NCI-H446 treated with DMSO at 0.1 percent for 48 hours (cell line): ENCODE data around the gene SH2D3A.
"Not testable (repeated sequence)": the region's sequence is repeated elsewhere in the genome, so short reads cannot be mapped to it uniquely, and the experiment has no call there.

ENCODE experiments used
- DNase-seq: peaks from one replicate; lab custom pipeline; 2025; lab: John Stamatoyannopoulos, UW

Gene SH2D3A

DNA sequence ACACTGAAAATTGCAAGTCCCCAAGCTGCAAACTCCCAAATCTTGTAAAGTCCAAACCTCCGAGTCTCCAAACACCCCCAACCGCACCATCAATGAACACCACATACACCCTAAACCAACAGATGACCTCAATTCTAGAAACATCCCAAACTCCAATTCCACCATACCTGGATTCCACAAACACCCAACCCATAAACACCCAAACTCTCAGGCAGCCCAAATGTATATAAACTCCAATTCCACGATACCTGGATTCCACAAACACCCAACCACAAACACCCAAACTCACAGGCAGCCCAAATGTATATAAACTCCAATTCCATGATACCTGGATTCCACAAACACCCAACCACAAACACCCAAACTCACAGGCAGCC lies 47.3 kb downstream of the SH2D3A start:
- DNase-seq = no peak

DNA sequence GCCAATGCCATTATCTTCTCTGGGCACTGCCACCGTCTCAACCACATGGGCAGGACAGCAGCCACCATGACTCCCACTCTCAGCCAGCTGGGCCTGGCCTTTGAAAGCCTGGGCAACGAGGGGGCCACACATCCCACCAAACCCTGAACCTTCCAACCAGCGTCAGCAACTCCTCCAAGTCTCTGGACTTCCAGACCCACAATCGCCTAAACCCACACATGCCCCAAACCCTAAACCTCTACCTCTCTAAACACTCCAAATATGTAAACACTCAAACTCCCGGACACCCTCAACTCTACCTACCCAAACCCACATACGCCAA lies 47.7 kb downstream of the SH2D3A start:
- DNase-seq = no peak

DNA sequence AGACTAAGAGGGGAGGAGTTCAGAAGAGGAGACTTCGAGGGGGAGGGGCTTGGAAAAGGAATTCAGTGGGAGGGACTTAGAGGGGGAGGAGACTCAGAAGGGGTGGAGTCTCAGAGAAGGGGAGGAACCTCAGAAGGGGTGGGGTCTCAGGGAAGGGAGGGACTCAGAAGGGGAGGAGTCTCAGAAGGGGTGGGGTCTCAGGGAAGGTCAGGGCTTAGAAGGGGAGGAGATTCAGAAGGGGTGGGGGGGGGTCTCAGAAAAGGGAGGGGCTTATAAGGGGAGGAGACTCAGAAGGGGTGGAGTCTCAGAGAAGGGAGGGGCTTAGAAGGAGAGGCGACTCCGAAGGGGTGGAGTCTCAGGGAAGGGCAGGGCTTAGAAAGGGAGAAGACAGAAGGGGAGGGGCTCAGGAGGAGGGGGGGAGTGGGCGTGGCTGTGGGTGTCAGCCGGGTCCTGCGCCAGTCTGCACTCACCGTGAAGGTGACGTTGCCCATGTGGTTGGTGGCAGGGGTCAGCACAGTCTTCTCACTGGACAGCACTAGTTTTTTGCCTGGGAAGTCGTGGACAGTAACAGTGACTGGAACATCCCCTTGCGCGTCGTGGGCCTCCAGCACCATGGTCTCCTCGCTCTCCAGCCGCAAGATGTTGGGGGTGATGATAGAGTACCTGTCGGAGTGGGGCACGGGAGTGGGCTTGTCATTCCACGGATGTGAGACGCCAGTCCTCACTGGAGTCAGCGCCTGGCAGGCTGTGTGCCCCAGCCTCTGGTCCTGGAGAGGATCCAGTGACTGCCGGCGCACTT lies 48.3 kb downstream of the SH2D3A start:
- DNase-seq = no peak

DNA sequence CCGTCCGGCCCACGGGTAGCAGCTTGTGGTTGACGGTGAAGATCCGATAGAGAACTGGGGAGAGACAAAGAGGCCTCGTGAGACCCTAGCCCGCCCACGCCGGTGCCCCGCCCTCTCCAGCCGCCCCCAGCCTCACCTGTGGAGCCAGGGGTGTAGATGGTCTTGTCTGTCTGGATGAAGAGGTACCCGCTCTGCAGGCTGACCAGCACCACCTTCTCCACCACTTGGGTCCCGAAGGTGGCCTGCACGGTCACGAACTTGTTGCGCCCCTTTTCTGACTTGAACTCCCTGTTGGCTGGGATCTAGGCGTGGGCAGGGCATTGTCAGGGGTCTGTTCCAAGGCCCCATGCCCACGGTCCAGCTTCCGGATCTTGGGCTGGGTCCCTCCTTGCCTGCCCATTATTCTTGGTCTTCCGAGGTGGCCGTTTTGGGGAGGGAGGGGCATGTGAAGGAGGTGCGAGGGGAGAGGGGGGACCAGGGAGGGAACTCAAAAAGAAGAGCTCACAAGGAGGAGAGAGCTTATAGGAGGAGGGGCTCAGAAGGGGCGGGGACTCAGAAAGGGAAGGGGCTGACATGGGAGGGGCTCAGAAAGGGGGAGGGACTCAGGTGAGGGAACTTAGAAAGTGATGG lies 49.0 kb downstream of the SH2D3A start:
- no peak for DNase-seq

DNA sequence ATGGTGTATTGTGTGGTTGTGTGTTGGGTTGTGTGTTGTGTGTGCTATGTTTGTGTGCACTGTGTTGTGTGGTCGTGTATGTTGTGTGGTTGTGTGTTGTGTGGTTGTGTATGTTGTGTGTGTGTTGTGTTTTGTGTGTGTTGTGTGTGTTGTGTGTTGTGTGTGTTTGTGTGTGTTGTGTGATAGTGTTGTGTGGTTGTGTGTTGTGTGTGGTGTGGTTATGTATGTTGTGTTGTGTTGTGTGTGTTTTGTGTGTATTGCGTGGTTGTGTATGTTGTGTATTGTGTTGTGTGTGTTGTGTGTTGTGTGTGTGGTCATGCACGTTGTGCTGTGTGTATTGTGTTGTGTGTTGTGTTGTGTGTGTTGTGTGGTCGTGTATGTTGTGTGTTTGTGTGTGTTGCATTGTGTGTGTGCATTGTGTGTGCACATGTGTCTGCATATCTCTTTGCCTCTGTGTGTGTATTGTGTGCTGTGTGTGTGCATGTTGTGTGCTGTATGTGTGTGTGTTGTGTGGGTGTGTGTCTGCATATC lies 49.7 kb downstream of the SH2D3A start:
- DNase-seq = no peak

DNA sequence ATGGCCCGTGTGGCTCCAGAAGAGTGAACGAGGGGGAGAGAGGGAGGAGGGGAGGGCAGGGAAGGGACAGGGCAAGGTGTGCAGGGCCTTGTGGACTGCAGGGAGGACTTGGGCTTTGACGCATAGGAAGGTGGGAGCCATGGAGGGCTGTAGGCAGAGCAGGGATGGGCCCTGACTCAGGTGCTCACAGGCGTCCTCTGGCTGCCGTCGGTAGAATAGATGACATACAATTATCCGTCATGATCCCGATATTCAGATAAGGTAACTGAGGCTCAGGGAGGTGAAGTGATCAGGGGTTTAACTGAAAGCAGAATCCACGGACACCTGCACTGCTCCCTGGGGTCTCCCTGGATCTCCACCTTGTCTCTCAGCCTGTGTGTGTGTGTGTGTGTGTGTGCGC lies 50.2 kb downstream of the SH2D3A start:
- DNase-seq = no peak

DNA sequence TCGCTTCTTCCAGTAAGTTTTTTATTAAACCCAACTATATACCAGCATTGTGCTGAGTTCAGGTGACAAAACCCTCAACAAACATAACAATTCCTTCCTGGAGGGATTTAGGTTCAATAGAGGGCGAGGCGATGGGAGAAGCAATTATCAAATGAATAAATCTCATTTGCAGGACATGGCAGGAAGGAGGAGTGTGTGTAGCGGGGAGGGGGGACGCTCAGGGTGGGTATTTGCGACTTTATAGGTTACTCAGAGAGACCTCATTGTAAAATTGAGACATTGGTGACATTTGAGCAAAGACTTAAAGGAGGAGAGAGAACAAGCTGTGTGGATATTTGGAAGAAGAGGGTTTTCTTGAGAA lies 50.6 kb downstream of the SH2D3A start:
- DNase-seq = no peak

DNA sequence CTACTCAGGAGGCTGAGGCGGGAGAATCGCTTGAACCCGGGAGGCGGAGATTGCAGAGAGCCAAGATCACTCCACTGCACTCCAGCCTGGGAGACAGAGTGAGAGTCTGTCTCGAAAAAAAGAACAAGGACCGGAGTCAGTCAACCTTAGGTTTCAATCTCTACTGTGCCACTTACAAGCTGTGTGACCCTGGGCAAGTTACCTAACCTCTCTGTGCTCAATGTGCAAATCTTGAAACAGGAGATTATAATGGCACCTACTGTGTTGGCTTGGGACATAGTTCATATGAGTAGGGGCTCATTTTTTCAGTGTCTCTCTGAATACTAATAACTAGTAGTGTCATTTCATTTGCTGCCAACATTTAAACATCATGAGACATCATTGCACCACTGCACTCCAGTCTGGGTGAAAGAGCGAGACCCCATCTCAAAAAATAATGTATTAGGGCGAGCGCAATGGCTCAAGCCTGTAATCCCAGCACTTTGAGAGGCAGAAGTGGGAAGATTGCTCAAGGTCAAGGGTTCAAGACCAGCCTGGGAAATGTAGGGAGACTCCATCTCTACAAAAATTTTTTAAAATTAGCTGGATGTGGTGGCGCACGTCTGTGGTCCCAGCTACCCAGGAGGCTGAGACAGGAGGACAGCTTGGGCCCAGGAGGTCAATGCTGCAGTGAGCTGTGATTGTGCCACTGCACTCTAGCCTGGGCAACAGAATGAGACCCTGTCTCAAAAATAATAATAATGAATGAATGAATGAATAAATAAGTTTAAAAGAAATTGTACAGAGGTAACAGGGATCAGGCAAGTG lies 52.3 kb downstream of the SH2D3A start:
- no peak for DNase-seq

DNA sequence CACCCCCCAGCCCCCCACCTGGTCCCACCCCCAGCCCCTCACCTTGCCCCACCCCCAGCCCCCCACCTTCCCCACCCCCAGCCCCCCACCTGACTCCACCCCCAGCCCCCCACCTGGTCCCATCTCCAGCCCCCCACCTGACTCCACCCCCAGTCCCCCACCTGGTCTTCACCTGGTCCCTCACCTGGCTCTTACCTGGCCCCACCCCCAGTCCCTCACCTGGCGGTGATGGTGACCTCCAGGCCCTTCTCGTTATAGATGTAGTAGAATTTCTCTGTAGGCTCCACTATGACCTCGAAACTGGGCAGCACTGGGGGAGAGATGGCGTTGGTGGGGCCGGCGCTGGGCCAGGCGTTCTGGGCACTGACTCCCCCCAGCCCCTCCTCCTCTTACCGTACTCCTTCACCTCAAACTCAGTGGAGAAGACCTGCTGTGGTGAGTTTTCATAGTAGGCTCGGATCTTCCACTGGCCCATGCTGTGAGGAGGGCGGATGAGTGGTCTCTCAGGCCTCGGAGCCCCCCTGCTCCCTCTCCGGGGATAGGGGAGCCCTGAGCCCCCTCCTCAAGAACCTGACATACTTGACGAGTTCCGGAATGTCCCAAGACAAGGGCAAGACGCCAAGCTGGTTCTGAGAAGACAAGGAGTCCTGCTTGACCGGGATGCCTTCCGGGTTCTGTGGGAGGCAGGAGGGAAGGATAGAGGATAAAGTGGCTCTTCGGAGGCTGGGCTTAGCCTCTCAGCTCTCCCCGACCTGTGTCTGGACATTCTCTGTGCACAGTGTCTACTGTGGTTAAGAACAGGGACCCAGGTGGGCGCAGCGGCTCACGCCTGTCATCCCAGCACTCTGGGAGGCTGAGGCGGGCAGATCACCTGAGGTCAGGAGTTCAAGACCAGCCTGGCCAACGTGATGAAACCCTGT lies 53.2 kb downstream of the SH2D3A start:
- no peak for DNase-seq

DNA sequence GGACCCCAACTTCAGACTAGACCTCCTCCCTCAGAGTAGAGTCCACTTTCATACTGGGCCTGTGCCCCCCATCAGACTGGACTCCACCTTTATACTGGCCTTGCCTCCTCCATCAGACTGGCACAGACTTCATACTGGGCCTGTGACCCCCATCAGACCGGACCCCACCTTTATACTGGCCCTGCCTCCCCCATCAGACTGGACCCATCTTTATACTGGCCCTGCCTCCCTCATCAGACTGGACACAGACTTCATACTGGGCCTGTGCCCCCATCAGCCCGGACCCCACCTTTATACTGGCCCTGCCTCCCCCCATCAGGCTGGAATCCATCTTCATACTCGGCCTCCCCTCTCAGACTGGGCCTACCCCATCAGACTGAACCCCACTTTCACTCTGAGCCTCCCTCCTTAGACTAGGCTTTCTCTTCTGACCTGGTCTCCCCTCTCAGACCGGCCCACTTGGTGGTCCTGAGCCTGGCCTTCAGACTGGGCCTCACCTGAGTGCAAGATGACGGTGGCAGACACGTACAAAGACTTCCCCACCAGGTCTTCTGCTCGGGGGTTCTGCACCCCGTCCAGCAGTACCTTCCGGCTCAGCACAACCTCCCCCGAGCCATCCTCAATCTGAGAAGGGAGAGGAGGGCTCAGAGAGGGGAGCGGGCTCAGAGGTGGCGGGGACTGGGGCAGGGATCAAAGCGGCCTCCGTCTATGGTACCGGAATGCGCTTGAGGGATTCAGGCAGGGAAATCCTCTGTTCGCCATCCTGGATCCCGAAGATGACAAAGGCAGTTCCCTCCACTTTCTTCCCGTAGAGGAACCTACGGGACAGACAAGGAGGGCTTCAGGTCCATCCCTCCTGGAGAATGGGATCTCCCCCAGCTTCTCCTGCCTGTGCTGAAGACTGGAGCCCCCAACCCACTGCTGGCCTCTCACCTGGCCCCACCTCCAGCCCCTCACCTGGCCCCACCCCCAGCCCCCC lies 54.3 kb downstream of the SH2D3A start:
- no peak for DNase-seq

DNA sequence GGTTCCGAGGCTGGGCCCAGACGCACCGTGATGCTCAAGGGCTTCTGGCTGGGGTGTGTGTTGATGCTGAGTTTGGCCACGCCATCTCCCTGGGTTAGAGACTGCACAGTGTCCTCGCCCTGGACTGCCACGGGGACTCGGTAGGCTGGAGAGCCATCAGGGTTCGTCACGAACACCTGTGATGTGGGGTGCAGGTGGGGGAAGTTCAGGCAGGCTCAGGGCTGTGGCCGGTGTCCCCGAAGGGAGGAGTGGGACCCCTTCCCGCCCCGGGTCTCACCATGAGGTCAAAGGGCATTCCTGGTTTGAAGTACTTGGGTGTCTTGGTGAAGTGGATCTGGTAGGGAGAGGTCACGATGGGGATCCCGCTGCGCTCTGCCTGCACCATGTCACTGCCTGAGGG lies 55.0 kb downstream of the SH2D3A start:
- no peak for DNase-seq

DNA sequence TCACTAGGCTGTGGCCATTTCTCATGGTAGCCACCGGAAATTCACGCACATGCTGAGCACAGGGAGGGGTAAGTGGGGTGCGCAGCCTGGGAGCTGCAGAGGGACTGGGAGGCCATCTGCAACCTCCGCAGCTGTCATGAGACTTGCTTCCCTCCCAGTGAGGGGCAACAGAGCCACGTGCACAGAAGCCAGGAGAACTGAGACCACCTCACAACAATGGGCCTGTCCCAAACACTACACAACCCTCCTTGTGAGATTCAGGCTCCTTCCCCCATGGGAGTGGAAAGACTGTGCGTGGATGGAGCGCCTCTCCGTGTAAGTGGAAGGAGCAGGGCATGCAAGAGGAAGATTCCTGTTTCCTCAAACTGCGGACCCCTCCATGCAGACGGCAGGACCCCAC lies 55.6 kb downstream of the SH2D3A start:
- DNase-seq = no peak

DNA sequence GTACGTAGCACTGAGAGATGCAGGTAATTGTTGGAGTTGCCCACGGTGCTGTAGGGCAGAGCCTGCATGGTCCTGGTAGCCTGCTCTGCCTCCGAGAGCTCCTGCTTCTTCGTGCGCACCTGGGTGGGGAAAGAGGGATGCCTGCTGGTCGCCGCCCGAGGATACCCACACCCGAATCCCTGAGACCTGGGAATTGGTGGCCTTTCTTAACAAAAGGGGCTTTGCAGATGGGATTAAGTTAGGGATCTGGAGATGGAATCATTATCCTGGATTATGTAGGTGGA lies 56.2 kb downstream of the SH2D3A start:
- DNase-seq = no peak

DNA sequence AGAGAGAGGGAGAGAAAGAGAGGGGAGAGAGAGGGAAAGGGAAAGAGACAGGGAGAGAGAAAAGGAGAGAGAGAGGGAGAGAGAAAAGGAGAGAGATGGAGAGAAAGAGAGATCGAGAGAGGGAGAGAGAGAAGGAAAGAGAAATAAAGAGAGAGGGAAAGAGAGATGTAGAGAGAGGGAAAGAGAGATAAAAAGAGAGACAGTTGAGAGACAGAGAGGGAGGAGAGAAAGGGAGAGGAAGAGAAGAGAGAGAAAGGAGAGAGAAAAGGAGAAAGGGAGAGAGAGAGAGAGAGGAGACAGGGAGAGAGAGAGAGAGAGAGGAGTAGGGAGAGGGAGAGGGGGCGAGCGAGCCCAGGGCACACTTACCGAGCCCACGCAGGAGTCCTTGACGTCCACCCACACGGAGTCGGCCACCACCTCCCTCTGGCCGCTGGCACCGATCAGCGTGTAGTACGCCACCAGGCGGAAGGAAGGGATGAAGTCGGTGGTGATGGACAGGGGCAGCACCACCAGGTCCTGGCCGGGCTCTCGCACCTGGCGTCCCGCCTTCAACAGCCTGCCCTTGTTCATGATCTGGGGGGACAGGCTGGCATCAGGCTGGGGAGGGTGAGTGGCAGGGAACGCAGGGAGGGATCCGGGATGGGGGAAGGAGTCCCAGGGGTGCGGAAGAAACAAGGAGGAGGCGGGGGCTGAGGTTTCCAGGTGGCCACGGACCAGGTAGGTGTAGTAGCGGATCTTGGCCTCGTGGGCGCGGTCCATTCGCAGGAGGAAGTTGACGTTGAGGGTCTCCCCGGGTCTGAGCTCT lies 56.8 kb downstream of the SH2D3A start:
- no peak for DNase-seq

DNA sequence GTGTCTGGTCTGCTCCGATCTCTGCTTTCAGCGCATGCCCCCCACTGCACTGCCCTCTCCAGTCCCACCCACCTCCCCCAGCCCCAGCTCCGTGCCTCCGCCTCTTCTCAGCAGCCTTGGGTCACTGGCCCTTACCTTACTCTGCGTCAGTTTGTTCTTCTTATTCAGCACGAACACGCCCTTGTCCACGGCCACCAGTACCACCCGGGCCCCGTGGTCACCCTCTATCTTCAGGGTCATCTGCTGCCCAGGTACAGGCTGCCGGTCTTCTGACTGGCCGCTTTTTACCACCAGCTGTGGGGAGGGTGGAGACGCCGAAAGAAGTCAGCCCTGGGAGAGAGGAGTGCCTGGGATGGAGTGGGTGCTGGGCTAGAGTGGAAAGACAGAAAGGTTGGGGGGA lies 57.7 kb downstream of the SH2D3A start:
- DNase-seq = no peak

DNA sequence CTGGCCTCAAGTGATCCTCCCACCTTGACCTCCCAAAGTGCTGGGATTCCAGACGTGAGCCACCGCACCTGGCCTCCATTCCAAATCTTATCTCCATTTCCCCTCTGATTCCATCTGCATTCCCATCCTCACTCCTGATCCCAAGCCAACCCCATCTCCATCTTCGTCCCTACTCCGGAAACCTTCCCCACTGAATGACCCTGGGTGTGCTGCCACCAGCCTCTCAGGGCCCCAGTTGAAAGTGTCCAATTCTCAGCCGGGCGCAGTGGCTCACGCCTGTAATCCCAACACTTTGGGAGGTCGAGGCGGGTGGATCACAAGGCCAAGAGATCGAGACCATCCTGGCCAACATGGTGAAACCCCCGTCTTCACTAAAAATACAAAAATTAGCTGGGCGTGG lies 58.3 kb downstream of the SH2D3A start:
- not testable (repeated sequence) for DNase-seq

DNA sequence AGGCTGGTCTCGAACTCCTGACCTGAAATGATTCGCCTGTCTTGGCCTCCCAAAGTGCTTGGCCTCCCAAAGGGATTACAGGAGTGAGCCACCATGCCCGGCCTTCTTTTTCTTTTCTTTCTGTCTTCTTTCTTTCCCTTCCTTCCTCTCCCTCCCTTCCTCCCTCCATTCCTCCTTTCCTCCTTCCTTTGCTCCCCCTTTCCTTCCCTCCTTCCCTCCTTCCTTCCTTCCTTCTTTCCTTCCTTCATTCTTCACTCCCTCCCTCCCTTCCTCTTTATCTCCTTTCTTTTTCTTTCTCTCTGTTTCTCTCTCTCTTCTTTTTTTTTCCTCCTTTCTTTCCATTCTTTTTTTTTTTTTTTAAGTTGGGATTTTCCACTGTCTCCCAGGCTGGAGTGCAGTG lies 58.9 kb downstream of the SH2D3A start:
- no peak for DNase-seq

DNA sequence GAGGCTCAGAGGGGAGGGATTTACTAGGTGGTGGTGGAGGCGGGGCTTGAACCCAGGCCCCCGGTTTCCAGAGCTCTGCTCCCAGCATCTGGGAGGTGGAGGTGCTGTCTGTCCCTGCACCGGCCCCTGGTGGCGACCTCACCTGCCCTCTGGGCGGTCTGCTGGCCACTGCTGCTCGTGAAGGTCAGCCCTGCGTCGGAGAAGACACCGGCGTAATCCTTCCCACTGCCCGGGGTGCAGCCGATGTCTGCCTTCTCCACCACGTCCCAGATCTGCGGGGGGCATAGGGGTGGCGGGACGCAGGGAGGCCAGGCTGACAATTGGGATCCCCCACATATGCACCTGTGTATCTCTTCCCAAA lies 59.6 kb downstream of the SH2D3A start:
- DNase-seq = no peak

DNA sequence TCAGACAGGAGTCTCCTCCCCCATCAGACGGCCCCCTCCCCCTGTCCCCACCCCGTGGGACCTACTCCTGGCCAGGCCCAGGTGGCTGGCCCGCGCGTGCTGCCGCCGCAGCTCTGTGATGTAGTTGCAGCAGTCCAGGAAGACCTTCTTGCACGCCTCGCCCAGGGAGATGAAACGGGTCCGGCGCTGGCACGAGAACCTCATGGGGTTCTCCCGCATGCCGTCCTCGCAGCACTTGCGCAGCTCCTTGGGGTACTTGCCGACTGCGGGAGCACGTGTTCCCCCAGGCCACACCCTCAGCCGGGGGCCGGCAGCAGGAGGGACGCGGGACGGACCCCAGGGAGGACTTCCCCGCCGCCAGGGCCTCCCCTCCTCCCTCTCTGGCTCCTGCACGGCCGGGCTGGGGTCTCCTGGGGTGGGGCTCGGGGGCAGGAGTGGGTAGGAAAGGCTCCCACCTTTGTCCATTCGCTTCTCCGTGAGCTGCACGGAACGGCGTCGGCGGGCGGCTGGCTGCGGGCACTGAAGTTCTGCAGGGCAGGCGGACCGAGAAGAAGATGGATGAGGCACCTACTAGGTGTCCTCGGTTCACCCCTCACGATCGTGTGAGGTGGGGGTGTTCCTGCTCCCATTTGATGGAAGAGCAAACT lies 60.1 kb downstream of the SH2D3A start:
- DNase-seq = no peak

DNA sequence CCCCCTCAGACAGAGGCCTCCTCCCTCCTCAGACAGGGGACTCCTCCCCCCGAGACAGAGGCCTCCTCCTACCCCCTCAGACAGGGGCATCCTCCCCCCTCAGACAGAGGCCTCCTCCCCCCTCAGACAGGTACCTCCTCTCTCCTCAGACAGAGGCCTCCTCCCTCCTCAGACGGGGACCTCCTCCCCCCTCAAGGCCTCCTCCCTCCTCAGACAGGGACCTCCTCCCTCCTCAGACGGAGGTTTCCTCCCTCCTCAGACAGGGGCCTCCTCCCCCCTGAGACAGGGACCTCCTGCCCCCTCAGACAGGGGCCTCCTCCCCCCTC lies 60.6 kb downstream of the SH2D3A start:
- DNase-seq = no peak
